Loucy (cell line): ENCODE measurements around the gene ISM1.

Experiments
- H2AFZ ChIP-seq: fragments of 200-600 bp; sonication (generic); 2 replicates; pipeline ENCODE4 v1.6.0; 2016; ENCODE audit warnings: antibody characterized with exemption, mild to moderate bottlenecking, low read length, moderate library complexity
- H3F3A ChIP-seq: fragments of 200-600 bp; 2 replicates; pipeline ENCODE4 v1.6.0; 2016; ENCODE audit warnings: antibody characterized with exemption, low read depth, mild to moderate bottlenecking
- H3K27me3 ChIP-seq: fragments of 200-600 bp; sonication (generic); 2 replicates; pipeline ENCODE4 v1.6.1; 2014; ENCODE audit warnings: low read length, mild to moderate bottlenecking; ENCODE audit not compliant: insufficient read depth, poor library complexity, severe bottlenecking
- H3K36me3 ChIP-seq: fragments of 200-600 bp; sonication (generic); 2 replicates; pipeline ENCODE4 v1.6.1; 2016; ENCODE audit warnings: low read length; ENCODE audit not compliant: insufficient read depth
- H3K4me1 ChIP-seq: fragments of 200-600 bp; sonication (generic); 2 replicates; pipeline ENCODE4 v1.5.1; 2014; ENCODE audit warnings: low read length, mild to moderate bottlenecking; ENCODE audit not compliant: insufficient read depth, poor library complexity, severe bottlenecking
- H3K4me2 ChIP-seq: fragments of 200-600 bp; sonication (generic); 2 replicates; pipeline ENCODE4 v1.6.0; 2014; ENCODE audit warnings: antibody characterized with exemption, low read length, low read depth, mild to moderate bottlenecking; ENCODE audit not compliant: poor library complexity, severe bottlenecking
- H3K4me3 ChIP-seq: fragments of 200-600 bp; sonication (generic); 2 replicates; pipeline ENCODE4 v1.5.1; 2014; ENCODE audit warnings: low read length, mild to moderate bottlenecking, mixed read lengths; ENCODE audit not compliant: poor library complexity, severe bottlenecking
- H3K79me2 ChIP-seq: fragments of 200-600 bp; sonication (generic); 2 replicates; pipeline ENCODE4 v1.6.1; 2014; ENCODE audit warnings: low read length; ENCODE audit not compliant: insufficient read depth
- H3K9ac ChIP-seq: fragments of 200-600 bp; sonication (generic); 2 replicates; pipeline ENCODE4 v1.6.0; 2014; ENCODE audit warnings: mild to moderate bottlenecking, low read depth, low read length, moderate library complexity; ENCODE audit not compliant: poor library complexity, severe bottlenecking
- H3K9me2 ChIP-seq: fragments of 200-600 bp; sonication (generic); replicated peaks from 2 replicates; pipeline ENCODE4 v1.6.1; 2016; ENCODE audit warnings: low read depth, low read length, mixed read lengths
- H3K9me3 ChIP-seq: fragments of 200-600 bp; sonication (generic); 2 replicates; pipeline ENCODE4 v1.6.1; 2014; ENCODE audit warnings: mild to moderate bottlenecking, antibody characterized with exemption, low read length, low read depth; ENCODE audit not compliant: insufficient read depth
- H4K20me1 ChIP-seq: fragments of 200-600 bp; sonication (generic); 2 replicates; pipeline ENCODE4 v1.6.0; 2014; ENCODE audit warnings: antibody characterized with exemption, low read length, mild to moderate bottlenecking; ENCODE audit not compliant: insufficient read depth, poor library complexity, severe bottlenecking
- EZH2phosphoT487 ChIP-seq: fragments of 200-600 bp; IDR thresholded peaks from 2 replicates; pipeline ENCODE4 v1.6.1; 2018; ENCODE audit warnings: antibody characterized with exemption, mild to moderate bottlenecking, moderate library complexity, borderline replicate concordance
- TF ChIP-seq, protein P1 (sequence below): fragments of 200-600 bp; sonication (generic); conservative IDR thresholded peaks from 2 replicates; pipeline ENCODE4 v1.5.1; 2014; ENCODE audit warnings: mild to moderate bottlenecking, antibody characterized with exemption, low read length

ISM1 gene

DNA sequence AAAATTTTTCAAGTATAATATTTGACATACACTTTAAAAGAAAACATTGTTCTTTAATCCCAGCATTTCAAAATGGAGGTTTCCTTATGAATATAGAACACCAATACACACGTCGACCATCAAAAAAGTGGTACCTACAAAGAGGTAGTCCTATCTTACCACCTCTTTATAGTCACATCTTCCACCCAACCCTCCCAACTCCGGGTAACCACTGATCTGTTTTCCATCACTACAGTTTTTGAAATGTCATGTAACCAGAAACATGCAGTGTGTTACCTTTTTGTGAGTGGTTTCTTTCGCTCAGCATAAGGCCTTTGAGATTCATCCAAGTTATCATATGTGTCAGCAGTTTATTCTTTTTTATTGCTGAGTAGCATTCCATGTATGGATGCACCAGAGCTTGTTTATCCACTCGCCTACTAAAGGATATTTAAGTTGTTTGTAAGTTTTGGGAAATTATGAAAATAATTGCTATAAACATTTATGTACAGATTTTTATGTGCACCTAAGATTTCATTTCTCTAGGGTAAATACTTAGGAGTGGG, 104.8 kb downstream of the ISM1 start:
- Histone ChIP-seq H3K27me3 (no peaks in the 10 kb centered on the region), H3F3A (no peaks in the 10 kb centered on the region), H4K20me1 (no peaks in the 10 kb centered on the region), H3K36me3 (no peaks in the 10 kb centered on the region), H3K9me3 (no peaks in the 10 kb centered on the region), H3K79me2 (no peaks in the 10 kb centered on the region), H3K9ac (no peak overlapping the region), H3K4me1 (peaks cover 4% of the 10 kb centered on the region), H3K4me2 (no peak overlapping the region), H3K4me3 (no peak overlapping the region), H3K9me2 (no peaks in the 10 kb centered on the region), H2AFZ (no peak overlapping the region)
- TF ChIP-seq, protein P1, sequence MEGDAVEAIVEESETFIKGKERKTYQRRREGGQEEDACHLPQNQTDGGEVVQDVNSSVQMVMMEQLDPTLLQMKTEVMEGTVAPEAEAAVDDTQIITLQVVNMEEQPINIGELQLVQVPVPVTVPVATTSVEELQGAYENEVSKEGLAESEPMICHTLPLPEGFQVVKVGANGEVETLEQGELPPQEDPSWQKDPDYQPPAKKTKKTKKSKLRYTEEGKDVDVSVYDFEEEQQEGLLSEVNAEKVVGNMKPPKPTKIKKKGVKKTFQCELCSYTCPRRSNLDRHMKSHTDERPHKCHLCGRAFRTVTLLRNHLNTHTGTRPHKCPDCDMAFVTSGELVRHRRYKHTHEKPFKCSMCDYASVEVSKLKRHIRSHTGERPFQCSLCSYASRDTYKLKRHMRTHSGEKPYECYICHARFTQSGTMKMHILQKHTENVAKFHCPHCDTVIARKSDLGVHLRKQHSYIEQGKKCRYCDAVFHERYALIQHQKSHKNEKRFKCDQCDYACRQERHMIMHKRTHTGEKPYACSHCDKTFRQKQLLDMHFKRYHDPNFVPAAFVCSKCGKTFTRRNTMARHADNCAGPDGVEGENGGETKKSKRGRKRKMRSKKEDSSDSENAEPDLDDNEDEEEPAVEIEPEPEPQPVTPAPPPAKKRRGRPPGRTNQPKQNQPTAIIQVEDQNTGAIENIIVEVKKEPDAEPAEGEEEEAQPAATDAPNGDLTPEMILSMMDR, result no peak
- TF ChIP-seq EZH2phosphoT487, result no peak

DNA sequence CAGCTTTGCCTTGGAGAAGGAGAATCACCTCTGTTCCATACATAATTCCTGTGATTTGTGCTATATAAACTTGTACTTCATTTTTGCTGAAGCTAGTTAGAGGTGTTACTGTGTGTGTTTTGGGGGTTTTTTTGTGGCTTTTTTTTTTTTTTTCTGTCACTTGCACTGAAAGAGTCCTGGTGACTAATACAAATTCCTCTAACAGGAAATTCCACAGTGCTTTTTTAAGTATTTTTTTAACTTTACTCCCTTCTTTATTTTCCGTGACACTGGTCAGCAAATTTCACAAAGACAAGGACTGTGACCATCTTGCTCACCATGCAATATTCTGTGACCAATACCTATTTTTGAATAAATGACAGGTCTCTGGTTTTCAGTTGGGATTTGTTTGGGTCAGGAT, 110.5 kb downstream of the ISM1 start:
- Histone ChIP-seq H3K36me3 (no peaks in the 10 kb centered on the region), H3K79me2 (no peaks in the 10 kb centered on the region), H3K4me3 (no peak overlapping the region), H4K20me1 (no peaks in the 10 kb centered on the region), H3K4me1 (no peaks in the 10 kb centered on the region), H3K27me3 (no peaks in the 10 kb centered on the region), H2AFZ (no peak overlapping the region), H3K9me3 (no peaks in the 10 kb centered on the region), H3F3A (no peaks in the 10 kb centered on the region), H3K4me2 (no peak overlapping the region), H3K9ac (no peak overlapping the region), H3K9me2 (no peaks in the 10 kb centered on the region)
- TF ChIP-seq EZH2phosphoT487, result no peak
- TF ChIP-seq, protein P1, result no peak

DNA sequence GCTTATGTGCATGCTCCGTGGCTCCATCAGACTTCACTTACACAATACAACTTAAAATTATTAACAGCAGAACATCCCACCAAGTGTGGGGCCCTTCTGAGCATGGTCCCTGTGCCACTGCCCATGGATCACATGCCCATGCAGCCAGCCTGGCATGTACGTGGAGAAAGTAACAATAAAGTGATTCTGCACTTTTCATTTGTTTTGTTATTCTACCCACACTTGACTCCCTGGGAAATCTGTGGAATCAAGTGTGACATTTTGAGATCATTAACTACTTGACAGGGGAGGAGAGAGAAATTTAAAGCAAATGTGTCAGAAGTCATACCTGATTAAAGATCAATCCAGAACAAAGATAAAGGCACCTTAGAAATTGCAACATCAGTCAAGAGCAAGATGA, 112.0 kb downstream of the ISM1 start:
- no peak overlapping the region for H2AFZ ChIP-seq
- TF ChIP-seq, protein P1, result no peak
- H3F3A ChIP-seq, result no peaks in the 10 kb centered on the region
- no peaks in the 10 kb centered on the region for H3K36me3 ChIP-seq
- H3K4me1 ChIP-seq, result no peaks in the 10 kb centered on the region
- no peaks in the 10 kb centered on the region for H4K20me1 ChIP-seq
- no peaks in the 10 kb centered on the region for H3K27me3 ChIP-seq
- no peak overlapping the region for H3K9ac ChIP-seq
- no peak overlapping the region for H3K4me3 ChIP-seq
- H3K79me2 ChIP-seq, result no peaks in the 10 kb centered on the region
- no peaks in the 10 kb centered on the region for H3K9me3 ChIP-seq
- no peak overlapping the region for H3K4me2 ChIP-seq
- no peaks in the 10 kb centered on the region for H3K9me2 ChIP-seq
